NB4 (cell line): ENCODE results near the gene GAL3ST2.

ENCODE experiments used
- MYC ChIP-seq: IDR thresholded peaks from 2 replicates; pipeline ENCODE4 v1.6.1; 2011; ENCODE audit warnings: low read depth, low read length
- POLR2A ChIP-seq: IDR thresholded peaks from 2 replicates; pipeline ENCODE4 v1.6.1; 2011; ENCODE audit warnings: mild to moderate bottlenecking; ENCODE audit not compliant: insufficient read length; ENCODE audit errors: extremely low read depth
- TF ChIP-seq, protein P1 (sequence below): IDR thresholded peaks from one replicate; pipeline ENCODE4 v1.5.1; 2012; ENCODE audit warnings: low read depth, low read length
- TF ChIP-seq, protein P2 (sequence below): IDR thresholded peaks from 2 replicates; pipeline ENCODE4 v1.6.1; 2011; ENCODE audit warnings: low read depth, low read length

DNA sequence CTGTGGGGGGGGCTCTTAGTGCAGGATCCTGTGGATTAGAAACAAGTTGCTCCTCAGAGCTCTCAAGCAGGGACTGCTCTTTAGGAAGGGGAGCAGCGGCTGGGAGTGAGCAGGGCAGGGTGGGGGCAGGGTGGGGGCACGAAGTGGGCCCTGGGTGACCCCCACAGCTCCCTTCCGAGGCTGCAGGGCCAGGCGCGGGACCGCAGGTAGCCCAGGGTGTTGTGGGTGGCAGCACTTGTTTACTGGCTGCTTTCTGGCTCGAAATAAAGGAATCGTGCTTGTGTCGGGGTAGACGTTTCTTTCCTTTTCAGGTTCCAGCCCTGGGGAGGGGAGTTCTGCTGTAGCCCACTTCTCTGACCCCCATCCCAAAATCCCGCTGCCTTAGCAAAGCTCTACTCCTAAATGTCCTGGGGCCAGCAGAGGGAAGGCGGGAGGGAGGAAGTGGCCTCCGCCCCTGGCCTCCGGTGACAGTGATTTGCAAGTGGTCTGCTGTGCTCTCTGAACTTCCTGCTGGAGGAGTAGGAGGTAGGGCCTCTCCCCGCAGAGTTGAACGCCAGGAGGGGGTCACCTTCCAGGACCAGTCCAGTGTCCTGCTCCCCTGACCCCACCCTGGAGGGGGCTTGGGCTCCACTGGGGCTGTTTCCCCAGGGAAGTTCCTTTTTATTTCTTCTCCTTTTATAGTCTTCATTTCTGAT, 40.7 kb downstream of the GAL3ST2 start:
- TF ChIP-seq, protein P1, sequence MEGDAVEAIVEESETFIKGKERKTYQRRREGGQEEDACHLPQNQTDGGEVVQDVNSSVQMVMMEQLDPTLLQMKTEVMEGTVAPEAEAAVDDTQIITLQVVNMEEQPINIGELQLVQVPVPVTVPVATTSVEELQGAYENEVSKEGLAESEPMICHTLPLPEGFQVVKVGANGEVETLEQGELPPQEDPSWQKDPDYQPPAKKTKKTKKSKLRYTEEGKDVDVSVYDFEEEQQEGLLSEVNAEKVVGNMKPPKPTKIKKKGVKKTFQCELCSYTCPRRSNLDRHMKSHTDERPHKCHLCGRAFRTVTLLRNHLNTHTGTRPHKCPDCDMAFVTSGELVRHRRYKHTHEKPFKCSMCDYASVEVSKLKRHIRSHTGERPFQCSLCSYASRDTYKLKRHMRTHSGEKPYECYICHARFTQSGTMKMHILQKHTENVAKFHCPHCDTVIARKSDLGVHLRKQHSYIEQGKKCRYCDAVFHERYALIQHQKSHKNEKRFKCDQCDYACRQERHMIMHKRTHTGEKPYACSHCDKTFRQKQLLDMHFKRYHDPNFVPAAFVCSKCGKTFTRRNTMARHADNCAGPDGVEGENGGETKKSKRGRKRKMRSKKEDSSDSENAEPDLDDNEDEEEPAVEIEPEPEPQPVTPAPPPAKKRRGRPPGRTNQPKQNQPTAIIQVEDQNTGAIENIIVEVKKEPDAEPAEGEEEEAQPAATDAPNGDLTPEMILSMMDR: no peak
- TF ChIP-seq POLR2A: no peak
- TF ChIP-seq, protein P2, sequence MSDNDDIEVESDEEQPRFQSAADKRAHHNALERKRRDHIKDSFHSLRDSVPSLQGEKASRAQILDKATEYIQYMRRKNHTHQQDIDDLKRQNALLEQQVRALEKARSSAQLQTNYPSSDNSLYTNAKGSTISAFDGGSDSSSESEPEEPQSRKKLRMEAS: no peak
- TF ChIP-seq MYC: no peak
